Fibroblast of the aortic adventitia (primary cell): Measurements from ENCODE around the gene CELF4. TPM values are rescaled to one million over a fixed set of nuclear protein-coding genes. Genes with fewer than 3 reads are reported as not detected.

Source experiments
- DNase-seq: peaks from one replicate; pipeline ENCODE4 v3.0.0-alpha.2; 2010; ENCODE audit warnings: low read depth
- H3K4me3 ChIP-seq: 2 replicates; pipeline ENCODE4 v1.5.1; 2011; ENCODE audit warnings: low read depth, mild to moderate bottlenecking, control low read depth, low read length, moderate library complexity
- CTCF ChIP-seq: IDR thresholded peaks from 2 replicates; pipeline ENCODE4 v1.5.1; 2011; ENCODE audit warnings: mild to moderate bottlenecking, low read length, control low read depth, inconsistent platforms; ENCODE audit not compliant: insufficient read depth
- total RNA-seq: library from RNA; depleted of rRNA; stranded (reverse); fragments of >200 nt; gene quantifications from 2 replicates; pipeline ENCODE4 v1.2.3, GENCODE V29; 2012; ENCODE audit warnings: low replicate concordance

Gene CELF4
- total RNA-seq, 1 donor = not detected

- TF ChIP-seq CTCF = no peak
- H3K4me3 ChIP-seq = no peak overlapping the region
- no peak for DNase-seq
These were observed 15.3 kb downstream of the CELF4 start for GRCh38 chr18:37550118-37550875.

GRCh38 chr18:37548679-37549289, 16.8 kb downstream of the CELF4 start:
- DNase-seq = no peak
- no peak for TF ChIP-seq CTCF
- H3K4me3 ChIP-seq = no peak overlapping the region

GRCh38 chr18:37547196-37547827, 18.3 kb downstream of the CELF4 start:
- no peak for DNase-seq
- no peak for TF ChIP-seq CTCF

GRCh38 chr18:37546651-37547050, 18.9 kb downstream of the CELF4 start:
- no peak overlapping the region for H3K4me3 ChIP-seq
- no peak for TF ChIP-seq CTCF
- no peak for DNase-seq

More at GRCh38 chr18:37547196-37547827, 18.3 kb downstream of the CELF4 start:
- H3K4me3 ChIP-seq = no peak overlapping the region

- TF ChIP-seq CTCF = no peak
- no peak overlapping the region for H3K4me3 ChIP-seq
- DNase-seq = no peak
These were observed 19.4 kb downstream of the CELF4 start for GRCh38 chr18:37546272-37546537.

GRCh38 chr18:37545461-37546271, 19.9 kb downstream of the CELF4 start:
- H3K4me3 ChIP-seq = no peak overlapping the region
- DNase-seq = no peak
- TF ChIP-seq CTCF = no peak
